Neural cell (in vitro differentiated cells): Measurements from ENCODE around the gene PECR. TPM values are rescaled to one million over a fixed set of nuclear protein-coding genes. Genes with fewer than 3 reads are reported as not detected.

Experiments
- H2AFZ ChIP-seq: fragments of 200-600, 300-800 bp; sonication (generic), shearing (Covaris generic); 2 replicates; pipeline ENCODE4 v1.6.0; 2014; ENCODE audit warnings: low read depth, mild to moderate bottlenecking, antibody characterized with exemption, low read length, moderate library complexity
- H3F3A ChIP-seq: fragments of 200-600 bp; shearing (Covaris generic); 2 replicates; pipeline ENCODE4 v1.6.1; 2016; ENCODE audit warnings: mild to moderate bottlenecking, moderate library complexity, mixed read lengths, antibody characterized with exemption, low read length; ENCODE audit not compliant: insufficient read depth, poor library complexity, severe bottlenecking
- H3K27ac ChIP-seq: fragments of 200-600, 300-800 bp; sonication (generic), shearing (Covaris generic); 2 replicates; pipeline ENCODE4 v1.5.1; 2014; ENCODE audit warnings: mild to moderate bottlenecking, low read length, moderate library complexity
- H3K27me3 ChIP-seq: fragments of 300-800, 200-600 bp; sonication (generic), shearing (Covaris generic); 2 replicates; pipeline ENCODE4 v1.6.0; 2014; ENCODE audit warnings: mild to moderate bottlenecking, low read depth, low read length, moderate library complexity; ENCODE audit not compliant: insufficient read depth
- H3K36me3 ChIP-seq: fragments of 300-800, 200-600 bp; sonication (generic), shearing (Covaris generic); 2 replicates; pipeline ENCODE4 v1.5.1; 2014; ENCODE audit warnings: mild to moderate bottlenecking, antibody characterized with exemption, low read length, moderate library complexity; ENCODE audit not compliant: insufficient read depth
- H3K4me2 ChIP-seq: fragments of 300-800, 200-600 bp; sonication (generic), shearing (Covaris generic); 2 replicates; pipeline ENCODE4 v1.6.0; 2014; ENCODE audit warnings: mild to moderate bottlenecking, low read length
- H3K4me3 ChIP-seq: fragments of 300-800, 200-600 bp; sonication (generic), shearing (Covaris generic); 2 replicates; pipeline ENCODE4 v1.5.1; 2014; ENCODE audit warnings: mild to moderate bottlenecking, low read length, moderate library complexity
- H3K79me2 ChIP-seq: fragments of 200-600 bp; shearing (Covaris generic); replicated peaks from 2 replicates; pipeline ENCODE4 v1.6.0; 2014; ENCODE audit warnings: mild to moderate bottlenecking, low read length, moderate library complexity; ENCODE audit not compliant: insufficient read depth
- H3K9ac ChIP-seq: fragments of 300-800, 200-600 bp; sonication (generic), shearing (Covaris generic); 2 replicates; pipeline ENCODE4 v1.6.1; 2016; ENCODE audit warnings: mild to moderate bottlenecking, low read length, mixed read lengths
- H3K9me2 ChIP-seq: fragments of 200-600 bp; shearing (Covaris generic); 2 replicates; pipeline ENCODE4 v1.6.1; 2016; ENCODE audit warnings: mild to moderate bottlenecking, low read length, mixed read lengths; ENCODE audit not compliant: insufficient read depth
- H3K9me3 ChIP-seq: fragments of 200-600, 300-800 bp; sonication (generic), shearing (Covaris generic); 2 replicates; pipeline ENCODE4 v1.6.1; 2016; ENCODE audit warnings: mild to moderate bottlenecking, mixed run types, low read length, moderate library complexity, mixed read lengths
- H4K20me1 ChIP-seq: fragments of 200-600 bp; shearing (Covaris generic); 2 replicates; pipeline ENCODE4 v1.6.1; 2016; ENCODE audit warnings: mild to moderate bottlenecking, mixed run types; ENCODE audit not compliant: insufficient read depth
- EP300 ChIP-seq: fragments of 450-650 bp; conservative IDR thresholded peaks from 2 replicates; pipeline ENCODE4 v1.6.1; 2014; ENCODE audit warnings: antibody characterized with exemption, mild to moderate bottlenecking, moderate library complexity; ENCODE audit not compliant: poor library complexity, severe bottlenecking
- EZH2 ChIP-seq: fragments of 200-600, 300-800 bp; shearing (Covaris generic), sonication (generic); IDR thresholded peaks from 2 replicates; pipeline ENCODE4 v1.6.1; 2014; ENCODE audit warnings: antibody characterized with exemption, low read length, borderline replicate concordance, mild to moderate bottlenecking; ENCODE audit not compliant: insufficient read depth, poor library complexity, severe bottlenecking
- MXI1 ChIP-seq: fragments of 450-650 bp; conservative IDR thresholded peaks from 2 replicates; pipeline ENCODE4 v1.6.1; 2014; ENCODE audit warnings: antibody characterized with exemption, mild to moderate bottlenecking; ENCODE audit not compliant: poor library complexity, severe bottlenecking
- POLR2AphosphoS5 ChIP-seq: IDR thresholded peaks from 2 replicates; pipeline ENCODE4 v1.6.1; 2012
- RAD21 ChIP-seq: fragments of 450-650 bp; conservative IDR thresholded peaks from 2 replicates; pipeline ENCODE4 v1.6.1; 2014; ENCODE audit warnings: antibody characterized with exemption, mild to moderate bottlenecking, moderate library complexity
- SMC3 ChIP-seq: fragments of 450-650 bp; conservative IDR thresholded peaks from 2 replicates; pipeline ENCODE4 v1.6.1; 2014; ENCODE audit warnings: antibody characterized with exemption, mild to moderate bottlenecking, moderate library complexity; ENCODE audit not compliant: poor library complexity
- TAF1 ChIP-seq: IDR thresholded peaks from 2 replicates; pipeline ENCODE4 v1.6.1; 2012; ENCODE audit warnings: low read depth
- polyA plus RNA-seq: library from polyadenylated mRNA; depleted of rRNA; stranded (reverse); fragments of >200 nt; gene quantifications from 2 replicates; pipeline ENCODE4 v1.2.3, GENCODE V29; 2014
- TF ChIP-seq, protein P1 (sequence below): IDR thresholded peaks from 2 replicates; pipeline ENCODE4 v1.6.1; 2012; ENCODE audit warnings: borderline replicate concordance
- TF ChIP-seq, protein P2 (sequence below): fragments of 450-650 bp; IDR thresholded peaks from 2 replicates; pipeline ENCODE4 v1.5.1; 2014; ENCODE audit warnings: antibody characterized with exemption, mild to moderate bottlenecking, moderate library complexity; ENCODE audit not compliant: poor library complexity, severe bottlenecking

Gene PECR
- polyA plus RNA-seq, 1 donor from 2014 or later, result 22.1 TPM

DNA sequence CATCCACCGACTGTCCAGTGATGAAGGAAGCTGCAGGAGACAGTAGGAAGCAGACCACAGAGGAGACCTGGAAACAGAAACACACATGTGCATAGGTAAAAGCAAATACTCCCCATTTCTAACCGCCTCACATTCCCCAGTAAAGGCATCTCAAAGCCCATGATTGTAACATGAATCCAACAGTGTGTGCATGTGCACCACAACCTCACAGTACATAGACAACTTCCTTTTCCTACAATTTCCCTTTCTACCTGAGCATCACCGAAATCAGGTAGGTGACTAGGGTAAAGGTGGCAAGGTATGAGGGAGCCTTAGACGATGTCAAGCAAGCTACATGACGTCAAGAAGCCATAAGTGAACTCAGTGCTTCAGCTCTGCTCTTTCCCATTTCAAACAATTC lies 37.7 kb downstream of the PECR start:
- TF ChIP-seq, protein P1, sequence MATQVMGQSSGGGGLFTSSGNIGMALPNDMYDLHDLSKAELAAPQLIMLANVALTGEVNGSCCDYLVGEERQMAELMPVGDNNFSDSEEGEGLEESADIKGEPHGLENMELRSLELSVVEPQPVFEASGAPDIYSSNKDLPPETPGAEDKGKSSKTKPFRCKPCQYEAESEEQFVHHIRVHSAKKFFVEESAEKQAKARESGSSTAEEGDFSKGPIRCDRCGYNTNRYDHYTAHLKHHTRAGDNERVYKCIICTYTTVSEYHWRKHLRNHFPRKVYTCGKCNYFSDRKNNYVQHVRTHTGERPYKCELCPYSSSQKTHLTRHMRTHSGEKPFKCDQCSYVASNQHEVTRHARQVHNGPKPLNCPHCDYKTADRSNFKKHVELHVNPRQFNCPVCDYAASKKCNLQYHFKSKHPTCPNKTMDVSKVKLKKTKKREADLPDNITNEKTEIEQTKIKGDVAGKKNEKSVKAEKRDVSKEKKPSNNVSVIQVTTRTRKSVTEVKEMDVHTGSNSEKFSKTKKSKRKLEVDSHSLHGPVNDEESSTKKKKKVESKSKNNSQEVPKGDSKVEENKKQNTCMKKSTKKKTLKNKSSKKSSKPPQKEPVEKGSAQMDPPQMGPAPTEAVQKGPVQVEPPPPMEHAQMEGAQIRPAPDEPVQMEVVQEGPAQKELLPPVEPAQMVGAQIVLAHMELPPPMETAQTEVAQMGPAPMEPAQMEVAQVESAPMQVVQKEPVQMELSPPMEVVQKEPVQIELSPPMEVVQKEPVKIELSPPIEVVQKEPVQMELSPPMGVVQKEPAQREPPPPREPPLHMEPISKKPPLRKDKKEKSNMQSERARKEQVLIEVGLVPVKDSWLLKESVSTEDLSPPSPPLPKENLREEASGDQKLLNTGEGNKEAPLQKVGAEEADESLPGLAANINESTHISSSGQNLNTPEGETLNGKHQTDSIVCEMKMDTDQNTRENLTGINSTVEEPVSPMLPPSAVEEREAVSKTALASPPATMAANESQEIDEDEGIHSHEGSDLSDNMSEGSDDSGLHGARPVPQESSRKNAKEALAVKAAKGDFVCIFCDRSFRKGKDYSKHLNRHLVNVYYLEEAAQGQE, result no peak
- Histone ChIP-seq H3K27ac (no peak overlapping the region), H3F3A (no peaks in the 10 kb centered on the region), H4K20me1 (no peaks in the 10 kb centered on the region), H2AFZ (no peak overlapping the region), H3K4me2 (no peak overlapping the region), H3K9ac (no peak overlapping the region), H3K9me3 (no peaks in the 10 kb centered on the region), H3K9me2 (no peaks in the 10 kb centered on the region), H3K27me3 (no peaks in the 10 kb centered on the region), H3K79me2 (no peaks in the 10 kb centered on the region), H3K36me3 (no peaks in the 10 kb centered on the region), H3K4me3 (no peak overlapping the region)

DNA sequence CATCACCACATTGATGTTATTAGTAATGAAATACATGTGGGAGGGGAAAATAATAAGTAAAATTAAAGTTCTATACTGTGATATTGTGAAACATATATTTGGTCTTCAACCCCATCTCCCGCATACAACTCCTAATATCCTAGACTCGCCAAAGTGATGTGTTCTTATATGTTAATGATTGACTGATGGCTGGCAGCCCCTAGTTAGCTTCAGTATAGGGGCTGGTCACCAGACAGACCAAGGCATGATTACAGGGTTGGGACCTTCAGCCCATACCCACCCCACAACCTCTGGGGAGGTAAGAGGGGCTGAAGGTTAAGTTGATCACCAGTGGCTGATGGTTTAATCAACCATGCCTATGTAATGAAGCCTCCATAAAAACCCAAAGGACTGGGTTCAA lies 40.2 kb downstream of the PECR start:
- Histone ChIP-seq H3K36me3 (no peaks in the 10 kb centered on the region), H3K79me2 (no peaks in the 10 kb centered on the region), H3F3A (no peaks in the 10 kb centered on the region), H3K9me2 (no peaks in the 10 kb centered on the region), H3K9ac (no peak overlapping the region), H3K4me3 (no peak overlapping the region), H2AFZ (no peak overlapping the region), H4K20me1 (no peaks in the 10 kb centered on the region), H3K9me3 (no peaks in the 10 kb centered on the region), H3K4me2 (no peak overlapping the region), H3K27ac (no peak overlapping the region), H3K27me3 (no peaks in the 10 kb centered on the region)
- TF ChIP-seq POLR2AphosphoS5 (no peak), MXI1 (no peak), EP300 (no peak), EZH2 (no peak), TAF1 (no peak), RAD21 (no peak), SMC3 (no peak)
- TF ChIP-seq, protein P1, result no peak
- TF ChIP-seq, protein P2, sequence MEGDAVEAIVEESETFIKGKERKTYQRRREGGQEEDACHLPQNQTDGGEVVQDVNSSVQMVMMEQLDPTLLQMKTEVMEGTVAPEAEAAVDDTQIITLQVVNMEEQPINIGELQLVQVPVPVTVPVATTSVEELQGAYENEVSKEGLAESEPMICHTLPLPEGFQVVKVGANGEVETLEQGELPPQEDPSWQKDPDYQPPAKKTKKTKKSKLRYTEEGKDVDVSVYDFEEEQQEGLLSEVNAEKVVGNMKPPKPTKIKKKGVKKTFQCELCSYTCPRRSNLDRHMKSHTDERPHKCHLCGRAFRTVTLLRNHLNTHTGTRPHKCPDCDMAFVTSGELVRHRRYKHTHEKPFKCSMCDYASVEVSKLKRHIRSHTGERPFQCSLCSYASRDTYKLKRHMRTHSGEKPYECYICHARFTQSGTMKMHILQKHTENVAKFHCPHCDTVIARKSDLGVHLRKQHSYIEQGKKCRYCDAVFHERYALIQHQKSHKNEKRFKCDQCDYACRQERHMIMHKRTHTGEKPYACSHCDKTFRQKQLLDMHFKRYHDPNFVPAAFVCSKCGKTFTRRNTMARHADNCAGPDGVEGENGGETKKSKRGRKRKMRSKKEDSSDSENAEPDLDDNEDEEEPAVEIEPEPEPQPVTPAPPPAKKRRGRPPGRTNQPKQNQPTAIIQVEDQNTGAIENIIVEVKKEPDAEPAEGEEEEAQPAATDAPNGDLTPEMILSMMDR, result no peak
